Esophagus squamous epithelium (tissue), 4 donors: ENCODE results near the gene SPTBN4.

ENCODE experiments used
- POLR2A ChIP-seq, 4 donors: fragments of 450-650 bp; IDR thresholded peaks; one replicate each; pipeline ENCODE4 v1.6.1; 2017; ENCODE audit warnings: antibody characterized with exemption in 4 of 4, mild to moderate bottlenecking in 4 of 4, moderate library complexity in 3 of 4
- TF ChIP-seq, protein P1 (sequence below), 6 experiments: fragments of 450-650 bp in 4 of 6; fragments of 200-600 bp in 2 of 6; sonication (generic) in 2 of 6; IDR thresholded peaks; one replicate each; pipeline ENCODE4 v1.5.1; 2016 to 2019; ENCODE audit warnings: antibody characterized with exemption in 6 of 6, mild to moderate bottlenecking in 4 of 6, moderate library complexity in 4 of 6

DNA sequence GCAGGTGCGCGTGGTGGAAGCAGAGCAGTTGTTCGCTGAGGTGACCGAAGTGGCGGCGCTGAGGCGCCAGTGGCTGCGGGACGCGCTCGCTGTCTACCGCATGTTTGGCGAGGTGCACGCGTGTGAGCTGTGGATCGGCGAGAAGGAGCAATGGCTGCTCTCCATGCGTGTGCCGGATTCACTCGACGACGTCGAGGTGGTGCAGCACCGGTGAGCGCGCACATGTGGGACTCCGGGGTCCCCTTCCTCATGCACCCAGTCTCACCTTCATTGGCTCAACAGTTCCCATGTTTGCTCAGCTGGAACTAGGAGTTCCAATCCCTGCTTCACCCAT, 46.5 kb downstream of the SPTBN4 start:
- TF ChIP-seq, protein P1, sequence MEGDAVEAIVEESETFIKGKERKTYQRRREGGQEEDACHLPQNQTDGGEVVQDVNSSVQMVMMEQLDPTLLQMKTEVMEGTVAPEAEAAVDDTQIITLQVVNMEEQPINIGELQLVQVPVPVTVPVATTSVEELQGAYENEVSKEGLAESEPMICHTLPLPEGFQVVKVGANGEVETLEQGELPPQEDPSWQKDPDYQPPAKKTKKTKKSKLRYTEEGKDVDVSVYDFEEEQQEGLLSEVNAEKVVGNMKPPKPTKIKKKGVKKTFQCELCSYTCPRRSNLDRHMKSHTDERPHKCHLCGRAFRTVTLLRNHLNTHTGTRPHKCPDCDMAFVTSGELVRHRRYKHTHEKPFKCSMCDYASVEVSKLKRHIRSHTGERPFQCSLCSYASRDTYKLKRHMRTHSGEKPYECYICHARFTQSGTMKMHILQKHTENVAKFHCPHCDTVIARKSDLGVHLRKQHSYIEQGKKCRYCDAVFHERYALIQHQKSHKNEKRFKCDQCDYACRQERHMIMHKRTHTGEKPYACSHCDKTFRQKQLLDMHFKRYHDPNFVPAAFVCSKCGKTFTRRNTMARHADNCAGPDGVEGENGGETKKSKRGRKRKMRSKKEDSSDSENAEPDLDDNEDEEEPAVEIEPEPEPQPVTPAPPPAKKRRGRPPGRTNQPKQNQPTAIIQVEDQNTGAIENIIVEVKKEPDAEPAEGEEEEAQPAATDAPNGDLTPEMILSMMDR (IDR thresholded peaks at IDR 0.05): no peak
- no peak for TF ChIP-seq POLR2A (IDR thresholded peaks at IDR 0.05)
